NCI-H2107 (cell line): ENCODE data around the gene PIK3R1.

ENCODE experiments used
- DNase-seq: peaks from one replicate; lab custom pipeline; 2025; lab: John Stamatoyannopoulos, UW

PIK3R1 gene

DNA sequence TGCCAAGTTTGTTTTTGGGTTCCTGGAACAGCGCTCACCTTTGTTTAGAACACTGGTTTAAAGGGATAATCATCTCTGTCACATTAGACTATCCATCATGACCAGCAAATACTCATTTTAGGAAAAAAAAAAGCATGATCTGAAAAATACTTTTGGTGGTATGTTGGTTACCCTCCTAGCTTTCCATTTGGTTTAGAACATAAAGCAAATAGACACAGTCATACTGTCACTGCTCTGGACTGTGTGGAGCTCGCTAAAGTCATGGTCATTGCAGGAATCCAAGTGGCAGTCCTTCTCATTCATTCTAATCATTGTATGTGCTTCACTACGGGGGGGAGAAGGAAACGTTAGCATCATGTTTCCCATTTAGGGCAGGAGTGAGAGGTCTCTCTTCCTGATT, 83.5 kb downstream of the PIK3R1 start:
- no peak for DNase-seq

DNA sequence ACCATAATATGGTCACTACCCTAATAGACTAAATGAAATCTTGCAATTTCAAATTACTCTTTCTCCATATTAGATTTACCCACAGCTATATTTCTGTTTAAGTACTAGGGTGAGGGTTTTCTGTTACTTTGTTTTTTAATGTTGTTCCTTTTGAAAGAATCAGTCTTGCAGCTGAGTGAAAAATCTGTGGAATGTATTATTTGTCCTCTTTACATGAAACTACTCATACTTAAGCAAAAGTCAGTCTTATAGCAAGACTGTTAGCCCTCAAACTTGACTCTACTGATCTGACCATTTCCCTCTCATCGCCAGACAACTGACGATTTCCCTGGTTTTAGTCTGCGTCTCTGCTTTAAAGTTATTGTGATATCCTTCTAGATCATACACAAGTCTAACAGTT, 84.0 kb downstream of the PIK3R1 start:
- DNase-seq = no peak

DNA sequence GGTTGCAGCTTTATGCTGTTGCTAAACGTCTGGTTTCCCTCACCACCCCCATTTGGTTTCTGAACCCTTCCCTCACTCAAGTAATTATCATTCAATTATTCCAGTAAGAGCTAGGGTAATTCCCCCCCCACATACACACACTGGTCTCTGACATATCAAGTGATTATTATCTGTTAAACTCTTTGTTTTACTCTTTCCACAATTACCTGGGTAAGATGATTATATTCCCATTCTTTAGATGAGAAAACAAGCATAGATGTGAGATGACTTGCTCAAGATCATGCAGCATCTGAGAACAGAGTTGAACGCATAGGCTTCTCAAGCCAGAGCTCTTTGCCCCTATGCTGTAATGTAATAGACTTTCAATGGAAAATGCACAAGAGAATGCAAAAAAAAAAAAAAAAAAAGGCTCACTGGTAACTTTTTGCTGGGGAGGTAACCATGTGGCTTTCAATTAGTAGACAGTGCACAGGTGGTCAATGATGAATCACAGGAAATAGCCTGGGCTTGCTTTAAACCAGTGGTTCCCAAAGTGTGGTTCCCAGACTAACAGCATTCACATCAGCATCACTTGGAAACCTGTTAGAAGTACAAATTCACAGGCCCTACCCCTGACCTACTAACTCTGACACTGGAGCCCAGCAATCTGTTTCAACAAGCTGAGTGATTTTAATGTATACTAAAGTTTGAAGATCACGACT, 87.6 kb downstream of the PIK3R1 start:
- DNase-seq = no peak

DNA sequence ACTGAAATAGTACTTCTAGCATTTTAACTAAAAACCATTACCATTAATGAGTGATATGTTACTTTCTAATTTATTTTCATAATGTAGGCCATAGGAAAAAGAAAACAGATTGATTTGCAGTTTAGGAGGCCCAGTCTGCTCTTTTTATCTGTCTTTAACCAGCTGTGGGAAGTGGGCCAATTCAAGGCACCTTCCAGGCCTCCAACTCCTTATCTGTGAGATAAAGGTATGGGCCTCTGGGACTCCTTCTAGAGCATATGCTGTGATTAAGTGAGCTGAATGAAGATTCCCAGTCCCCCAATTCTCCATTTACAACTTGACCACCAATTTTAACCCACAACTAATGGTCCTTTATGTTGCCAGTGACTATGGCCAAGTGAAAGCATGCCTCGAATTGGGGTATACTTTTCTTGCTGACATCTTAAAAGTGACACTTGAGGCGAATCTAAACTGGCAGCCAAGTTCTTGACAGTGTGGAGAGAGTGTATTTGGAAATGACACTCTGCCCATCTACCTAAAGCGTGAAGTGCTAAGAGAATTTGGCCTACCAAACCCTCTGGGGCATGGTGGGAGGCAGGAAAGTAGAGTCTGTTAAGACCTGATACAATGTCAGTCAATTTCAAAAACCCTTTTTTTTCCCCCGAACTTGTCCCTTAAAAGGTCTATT, 88.3 kb downstream of the PIK3R1 start:
- no peak for DNase-seq

DNA sequence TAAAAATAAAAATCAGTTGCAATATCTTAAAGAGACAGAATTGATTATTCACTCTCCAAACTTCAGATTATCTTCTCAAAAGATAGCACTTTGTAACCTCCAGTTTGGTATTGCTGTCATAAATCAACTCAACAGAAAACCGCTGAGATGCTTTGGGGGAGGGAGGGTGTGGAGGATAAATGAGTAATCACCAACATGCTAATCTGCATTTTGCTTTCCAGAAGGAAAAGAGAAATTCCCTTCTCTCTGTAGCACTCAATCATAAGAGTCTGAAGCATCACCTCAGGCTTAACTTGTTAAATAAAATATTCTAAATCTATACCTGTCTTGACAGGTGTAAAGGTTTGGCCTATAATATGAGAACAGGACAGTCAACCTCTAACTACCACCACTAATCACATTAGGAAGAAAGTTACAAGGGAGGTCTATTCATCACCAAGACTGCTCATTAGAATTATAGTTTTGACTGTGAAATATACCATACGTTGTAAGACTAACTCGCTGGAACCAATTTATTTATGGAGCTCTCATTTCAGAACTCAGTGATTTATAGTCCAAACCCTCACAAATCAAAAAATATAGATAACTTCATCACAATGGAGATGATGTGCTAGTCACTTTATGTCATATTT, 89.0 kb downstream of the PIK3R1 start:
- no peak for DNase-seq

DNA sequence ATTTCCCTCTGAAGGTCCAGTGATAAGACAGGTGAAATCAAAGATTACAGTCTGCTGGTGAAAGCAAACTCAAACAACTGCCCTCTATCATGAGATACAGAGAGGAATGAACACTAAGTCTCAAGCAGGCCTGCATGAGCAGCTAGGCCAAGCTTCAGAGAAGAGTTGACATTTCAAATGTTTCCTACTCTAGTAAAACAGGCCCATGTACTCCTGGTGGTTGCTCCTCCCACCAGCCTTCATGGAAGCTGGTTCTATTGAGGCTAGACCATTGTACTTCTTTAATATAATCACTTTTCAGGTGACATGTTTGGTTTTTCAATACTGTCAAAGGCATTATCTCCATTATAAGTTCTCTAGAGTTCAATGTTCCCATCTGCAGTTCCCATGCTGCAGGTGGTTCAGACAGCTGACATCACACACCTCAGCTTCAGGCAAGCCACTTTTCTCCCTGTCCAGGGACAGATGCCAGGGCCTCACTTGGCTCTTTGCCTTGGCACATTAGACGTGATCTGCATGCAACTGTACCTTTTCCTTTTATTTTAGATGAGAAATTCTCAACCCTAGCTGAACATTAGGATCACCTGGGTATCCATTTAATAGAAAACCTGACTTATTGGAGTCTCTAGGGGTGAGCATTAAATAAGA, 89.8 kb downstream of the PIK3R1 start:
- no peak for DNase-seq

DNA sequence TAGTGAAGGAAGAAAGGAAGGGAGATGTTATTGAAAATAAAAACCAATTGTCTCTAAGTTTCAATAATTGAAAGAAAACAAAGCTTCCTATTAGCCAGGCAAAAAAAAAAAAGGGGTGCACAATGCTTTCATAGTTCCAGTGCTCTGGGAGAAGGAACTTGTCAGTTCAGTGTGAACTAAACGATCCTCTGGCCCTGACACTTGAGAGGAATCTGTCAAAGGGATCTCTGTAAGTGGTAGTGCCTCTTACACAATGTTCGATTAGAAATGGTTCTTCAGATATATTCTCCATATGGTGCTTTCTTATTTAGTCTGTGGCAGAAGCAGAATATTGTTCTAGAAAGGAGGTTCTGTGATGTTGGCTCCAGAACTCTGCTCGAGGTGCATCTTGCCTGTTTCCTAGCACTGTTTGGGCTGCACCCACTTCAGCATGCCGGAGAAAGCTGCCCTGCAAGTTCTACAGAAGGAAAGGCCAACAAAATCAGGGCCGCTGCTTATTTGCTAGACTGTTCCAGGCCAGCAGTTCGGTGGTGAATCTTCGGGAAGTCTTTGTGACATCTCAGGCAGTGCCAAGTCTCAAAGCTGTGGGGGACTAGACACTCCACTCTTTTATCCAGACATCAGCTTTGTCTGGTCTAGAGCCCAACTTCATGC, 90.9 kb downstream of the PIK3R1 start:
- no peak for DNase-seq

DNA sequence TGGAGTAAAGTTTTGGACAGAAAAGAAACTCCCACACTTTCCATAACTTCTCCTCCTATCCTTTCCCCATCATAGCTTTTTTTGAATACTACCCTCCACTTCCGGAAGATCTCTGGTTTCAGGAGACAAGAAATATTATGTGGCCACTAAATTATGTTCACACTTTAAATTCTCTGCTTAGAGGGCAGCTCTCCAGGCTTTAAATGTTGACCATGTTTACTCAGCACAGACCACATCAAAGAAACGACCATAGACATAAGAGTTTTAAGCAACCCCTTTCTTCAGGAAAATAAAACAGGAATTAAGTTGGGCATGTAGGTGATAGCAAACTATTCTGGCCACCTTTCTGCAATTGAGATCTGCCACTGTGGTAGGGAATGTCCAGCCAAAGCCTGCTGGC, 97.8 kb downstream of the PIK3R1 start:
- DNase-seq = no peak

DNA sequence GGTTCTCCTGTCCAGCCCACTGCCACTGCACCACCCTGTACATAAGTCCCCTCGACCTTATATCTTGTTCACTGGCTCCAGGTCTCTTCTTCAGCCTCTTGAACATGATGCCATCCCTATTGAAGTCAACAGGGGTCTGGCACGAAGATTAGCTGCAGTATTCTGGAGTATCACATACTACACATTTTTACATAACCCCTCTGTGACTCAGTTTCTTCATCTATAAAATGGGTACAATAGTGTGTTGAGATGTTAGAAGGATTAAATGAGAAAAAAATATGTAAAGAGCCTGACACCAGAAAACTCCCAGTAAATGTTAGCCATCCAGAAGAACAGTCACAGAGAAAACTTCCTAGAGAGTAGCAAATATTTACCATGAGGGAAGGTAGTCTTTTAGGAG, 98.9 kb downstream of the PIK3R1 start:
- DNase-seq = no peak

DNA sequence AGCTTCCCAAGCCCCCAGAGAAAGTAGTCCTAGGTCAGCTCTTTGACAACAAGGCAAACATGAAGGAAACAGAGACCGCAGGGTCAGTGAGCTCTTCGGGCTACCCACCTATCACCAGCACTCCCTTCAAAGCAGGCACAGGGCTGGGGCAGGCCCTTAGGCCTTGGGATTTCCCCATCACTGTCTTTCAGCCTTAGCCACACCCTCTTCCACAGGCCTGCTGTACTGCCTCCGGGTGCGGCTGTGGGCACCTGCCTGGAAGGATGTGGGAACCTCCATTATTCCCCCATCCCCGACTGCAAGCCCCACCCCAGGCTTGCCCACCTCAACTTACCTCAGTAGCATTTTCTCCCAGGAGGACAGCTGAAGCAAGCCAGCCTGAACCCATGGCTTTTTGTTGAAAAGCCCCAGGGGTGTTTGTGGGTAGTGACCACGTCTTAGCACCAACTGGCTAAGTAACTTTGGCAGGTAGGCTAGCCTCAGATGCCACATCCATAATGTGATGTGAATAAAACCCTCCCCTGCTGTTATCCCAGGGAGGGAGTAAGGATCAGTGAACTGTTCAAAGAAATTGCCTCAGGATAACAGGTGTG, 100.2 kb downstream of the PIK3R1 start:
- no peak for DNase-seq

DNA sequence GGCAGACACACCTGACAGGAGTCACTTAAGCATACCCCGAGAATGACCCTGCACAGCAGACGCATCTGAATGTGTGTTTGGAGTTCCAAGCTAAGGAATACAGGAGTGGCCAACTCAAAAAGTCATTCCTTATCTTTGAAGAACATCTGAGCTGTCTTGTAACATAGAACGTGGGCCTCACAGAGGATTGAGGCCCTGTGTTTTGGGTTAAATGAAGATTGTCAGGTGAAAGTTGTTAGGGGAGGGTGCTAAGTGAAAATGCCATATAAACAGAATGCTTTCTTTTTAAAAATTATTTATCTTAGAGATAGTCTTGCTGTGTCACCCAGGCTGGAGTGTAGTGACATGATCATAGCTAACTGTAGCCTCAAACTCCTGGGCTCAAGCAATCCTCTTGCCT, 100.9 kb downstream of the PIK3R1 start:
- no peak for DNase-seq

DNA sequence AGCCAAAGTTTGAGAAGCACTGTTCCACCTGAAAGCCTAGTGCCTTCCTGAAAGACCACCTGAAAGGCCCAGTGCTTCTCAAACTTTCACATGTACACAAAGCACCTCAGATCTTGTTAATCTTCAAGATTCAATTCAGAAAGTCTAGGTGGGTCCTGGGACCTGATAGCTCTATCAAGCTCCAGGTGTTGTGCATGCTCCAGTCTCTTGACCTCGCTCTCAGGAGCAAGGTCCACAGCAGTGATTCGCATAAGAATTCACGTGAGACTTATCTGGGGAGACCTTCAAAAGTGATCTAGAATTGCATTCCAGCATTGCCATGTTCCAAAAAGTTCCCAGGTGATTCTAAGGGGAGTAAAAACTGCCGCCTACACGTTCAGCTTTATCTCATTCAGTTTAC, 102.1 kb downstream of the PIK3R1 start:
- DNase-seq = no peak

DNA sequence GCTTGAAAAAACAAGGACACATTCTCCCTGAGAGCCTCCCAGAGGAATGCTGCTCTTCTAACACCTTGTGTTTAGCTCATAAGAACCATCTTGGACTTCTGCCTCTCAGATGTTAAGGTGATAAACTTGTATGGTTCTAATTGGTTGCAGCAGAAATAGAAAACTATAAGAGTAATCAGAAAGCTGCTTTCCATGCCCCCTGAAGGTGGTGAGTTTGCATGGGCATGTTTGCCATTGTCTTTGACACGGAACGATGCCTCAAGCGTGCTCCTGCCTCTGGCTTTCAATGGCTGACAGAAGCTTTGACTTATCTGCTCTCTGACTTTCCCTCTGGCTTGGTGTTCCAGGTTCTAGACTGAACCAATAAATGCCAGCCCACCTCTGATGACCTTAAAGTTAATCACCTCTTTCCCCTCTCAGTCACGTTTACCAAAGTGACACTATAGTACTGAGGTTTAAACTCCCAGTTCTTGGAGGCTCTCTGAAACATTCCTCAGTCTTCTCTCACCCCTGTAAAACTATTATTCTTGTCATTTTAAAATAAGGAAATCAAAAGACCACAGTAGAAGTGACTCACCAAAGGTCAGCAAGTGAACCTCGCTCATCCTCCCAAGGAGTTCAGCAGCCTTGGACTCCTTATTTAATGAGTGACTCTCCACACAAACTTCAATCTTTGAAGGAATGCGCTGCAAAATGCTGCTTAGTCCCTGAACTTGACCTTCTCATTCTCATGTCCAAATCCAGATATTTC, 103.6 kb downstream of the PIK3R1 start:
- no peak for DNase-seq

DNA sequence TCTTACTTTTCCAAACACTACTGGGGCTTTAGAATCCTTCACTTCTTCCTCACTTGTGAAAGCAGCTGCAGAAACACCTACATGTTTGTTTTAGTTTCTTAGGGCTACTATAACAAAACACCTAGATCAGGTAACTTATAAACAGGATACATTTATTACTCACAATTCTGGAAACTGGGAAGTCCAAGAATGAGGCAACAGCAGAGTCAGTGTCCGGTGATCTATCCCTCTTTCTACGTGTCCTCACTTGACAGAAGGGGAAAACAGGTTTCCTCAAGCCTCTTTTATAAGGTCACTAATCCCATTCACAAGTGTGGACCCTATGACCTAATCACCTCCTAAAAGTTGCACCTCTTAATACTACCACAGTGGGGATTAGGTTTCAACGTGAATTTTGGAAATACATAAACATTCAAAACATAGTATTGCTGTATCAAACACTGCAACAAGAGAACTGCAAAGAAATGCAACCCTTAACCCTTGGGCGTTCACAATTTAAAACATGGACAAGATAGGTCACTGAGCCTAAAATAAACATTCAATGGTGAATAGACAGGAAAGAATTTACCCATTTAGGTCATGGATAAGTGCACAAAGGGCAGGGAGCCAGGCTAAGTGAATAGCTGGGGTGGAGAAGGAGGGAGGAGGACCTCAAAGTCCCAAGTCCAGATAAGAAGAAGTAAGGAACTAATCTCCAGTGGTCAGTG, 104.3 kb downstream of the PIK3R1 start:
- DNase-seq = no peak

DNA sequence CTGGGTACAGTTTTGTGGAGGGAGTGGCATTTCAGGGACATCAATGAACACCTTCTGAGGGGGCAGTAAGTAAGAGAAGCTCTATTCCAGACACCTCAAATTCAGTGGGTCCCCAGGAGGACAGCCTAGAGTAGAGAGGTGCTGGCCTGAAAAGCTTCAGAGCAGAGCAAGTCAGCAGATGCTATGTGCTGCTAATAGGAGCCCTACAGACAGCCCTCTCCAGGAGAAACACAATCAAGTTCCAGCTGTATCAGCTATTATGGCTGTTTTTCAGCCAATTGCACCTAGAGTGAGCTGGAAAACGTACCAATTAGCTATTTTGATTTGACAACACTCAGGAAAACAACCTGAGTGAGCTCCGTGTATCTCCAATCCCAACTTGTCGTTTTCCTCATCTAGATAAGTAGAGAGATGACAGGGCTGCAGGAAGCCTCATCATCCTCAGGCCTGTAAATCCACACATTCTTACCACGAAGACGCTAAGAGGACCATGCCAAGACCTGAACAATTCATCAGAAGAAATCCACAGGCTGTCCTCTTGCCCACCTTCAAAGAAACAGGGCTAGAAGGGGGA, 104.9 kb downstream of the PIK3R1 start:
- DNase-seq = no peak

DNA sequence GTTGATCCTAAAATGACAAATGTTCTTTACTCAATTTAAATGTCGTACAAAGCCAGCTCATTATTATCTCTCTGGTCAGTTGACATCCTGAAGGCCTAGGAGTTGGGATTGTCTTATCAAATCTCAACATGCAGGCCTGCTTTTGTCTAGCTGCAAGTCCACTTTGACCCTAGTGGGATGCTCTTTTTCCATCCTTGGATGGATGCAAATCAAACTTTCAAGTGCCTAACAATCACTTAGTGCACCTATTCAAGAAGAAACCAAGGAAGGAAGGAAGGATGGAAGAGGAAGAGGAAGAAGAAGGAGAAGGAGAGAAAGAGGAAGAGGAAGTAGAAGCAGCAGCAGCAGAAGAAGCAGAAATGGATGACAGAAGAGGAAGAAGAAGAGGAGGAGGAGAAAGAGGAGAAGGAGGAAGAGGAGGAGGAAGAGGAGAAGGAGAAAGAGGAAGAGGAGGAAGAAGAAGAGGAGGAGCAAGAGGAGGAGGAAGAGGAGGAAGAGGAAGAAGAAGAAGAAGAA, 109.6 kb downstream of the PIK3R1 start:
- no peak for DNase-seq

DNA sequence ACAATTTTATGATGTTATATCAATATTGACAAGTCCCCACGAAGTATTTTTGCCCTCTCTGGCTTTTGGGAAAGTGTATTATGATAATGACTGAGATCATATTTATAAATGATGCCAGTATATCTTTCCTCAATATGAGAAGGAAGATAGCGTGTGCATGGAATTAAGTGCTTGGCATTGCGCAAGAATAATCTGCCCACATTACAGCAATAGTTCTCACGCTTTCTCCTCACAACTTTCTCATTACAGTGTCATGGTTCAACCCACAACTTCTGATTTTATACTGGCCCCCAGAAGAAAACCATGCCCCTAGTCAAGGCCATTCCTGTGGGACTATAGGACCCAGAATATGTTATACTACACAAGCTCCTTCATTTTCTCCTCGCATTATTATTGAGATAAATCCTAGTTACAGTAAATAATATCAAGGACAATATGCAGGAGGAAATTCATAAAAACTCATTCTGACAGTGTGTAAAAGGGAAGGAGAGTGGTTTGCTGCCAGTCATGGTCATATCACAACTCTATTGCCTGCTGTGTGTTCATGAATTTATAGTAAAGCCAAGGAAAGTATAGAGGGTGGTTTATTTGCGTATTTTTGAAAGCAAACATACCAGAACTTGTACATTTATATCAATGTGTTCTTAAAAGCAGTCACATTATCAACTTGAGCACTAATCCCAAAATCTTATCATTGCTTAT, 114.1 kb downstream of the PIK3R1 start:
- no peak for DNase-seq

DNA sequence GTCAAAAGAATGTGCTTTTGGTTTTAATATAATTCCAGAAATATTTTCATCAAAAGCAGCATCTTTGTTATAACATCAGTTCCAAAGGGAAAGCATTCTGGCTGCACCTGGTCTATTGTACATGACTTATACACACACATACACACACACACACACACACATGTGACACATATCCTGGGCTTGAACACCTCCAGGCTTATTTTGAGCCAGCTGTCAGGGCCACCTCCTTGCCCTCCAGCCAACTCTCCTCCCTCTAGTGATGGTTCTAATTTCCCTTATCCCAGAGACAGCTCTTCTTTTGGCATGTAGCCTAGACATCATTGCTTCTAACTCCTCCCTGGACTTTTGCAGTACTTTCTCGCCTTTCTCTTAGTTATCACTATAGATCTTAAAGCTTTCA, 115.0 kb downstream of the PIK3R1 start:
- no peak for DNase-seq
